GM12878 (cell line): ENCODE measurements around the gene TSPAN11.

Source experiments
- BHLHE40 ChIP-seq, 2 experiments: fragments of 450-650 bp in 1 of 2; IDR thresholded peaks; 2 replicates each; pipeline ENCODE4 v1.6.1; 2011 to 2017; ENCODE audit warnings: low read depth in 2 of 2, borderline replicate concordance in 1 of 2, improper control_type of control experiment in 1 of 2, low read length in 1 of 2, mild to moderate bottlenecking in 1 of 2
- CEBPB ChIP-seq, 2 experiments: fragments of 150-350 bp in 1 of 2; IDR thresholded peaks; 2 replicates each; pipeline ENCODE4 v1.6.1; 2012 to 2014; ENCODE audit warnings: low read depth in 2 of 2, low read length in 2 of 2, borderline replicate concordance in 1 of 2, inconsistent platforms in 1 of 2
- CTCF ChIP-seq, 3 experiments: IDR thresholded peaks in 2 of 3; conservative IDR thresholded peaks in 1 of 3; 2 replicates each; pipeline ENCODE4 v1.5.1; 2011; ENCODE audit warnings: low read depth in 3 of 3, low read length in 3 of 3, mild to moderate bottlenecking in 3 of 3, control low read depth in 2 of 3, moderate library complexity in 2 of 3, inconsistent platforms in 1 of 3, mixed read lengths in 1 of 3; ENCODE audit not compliant: control insufficient read depth in 2 of 3, insufficient read depth in 1 of 3; ENCODE audit errors: extremely low read depth in 1 of 3
- E4F1 ChIP-seq: fragments of 450-650 bp; IDR thresholded peaks from 2 replicates; pipeline ENCODE4 v1.6.1; 2018; ENCODE audit warnings: borderline replicate concordance, mild to moderate bottlenecking; ENCODE audit not compliant: partially characterized antibody
- EP300 ChIP-seq, 2 experiments: fragments of 150-350 bp in 1 of 2; IDR thresholded peaks; 2 replicates each; pipeline ENCODE4 v1.6.1; 2011 to 2012; ENCODE audit warnings: low read depth in 2 of 2, low read length in 2 of 2, borderline replicate concordance in 1 of 2, improper control_type of control experiment in 1 of 2, inconsistent platforms in 1 of 2; ENCODE audit not compliant: control insufficient read depth in 1 of 2
- GATAD2B ChIP-seq: fragments of 450-650 bp; conservative IDR thresholded peaks from 2 replicates; pipeline ENCODE4 v1.6.1; 2017; ENCODE audit warnings: low read depth, mild to moderate bottlenecking, moderate library complexity
- JUNB ChIP-seq: IDR thresholded peaks from 2 replicates; pipeline ENCODE4 v1.6.1; 2016; ENCODE audit warnings: antibody characterized with exemption, mild to moderate bottlenecking
- NFXL1 ChIP-seq: fragments of 450-650 bp; IDR thresholded peaks from 2 replicates; pipeline ENCODE4 v1.6.1; 2017; ENCODE audit warnings: antibody characterized with exemption, mild to moderate bottlenecking, borderline replicate concordance
- PBX3 ChIP-seq: IDR thresholded peaks from 2 replicates; pipeline ENCODE4 v1.6.1; 2011; ENCODE audit warnings: mild to moderate bottlenecking, low read depth, low read length, moderate library complexity; ENCODE audit not compliant: insufficient replicate concordance
- POLR2A ChIP-seq: IDR thresholded peaks from 2 replicates; pipeline ENCODE4 v1.6.1; 2011; ENCODE audit warnings: low read depth, mild to moderate bottlenecking, low read length
- RFX5 ChIP-seq: IDR thresholded peaks from 2 replicates; pipeline ENCODE4 v1.6.1; 2011; ENCODE audit warnings: low read depth, low read length, improper control_type of control experiment
- SPI1 ChIP-seq: IDR thresholded peaks from 2 replicates; pipeline ENCODE4 v1.6.1; 2011; ENCODE audit warnings: low read depth, mild to moderate bottlenecking, low read length, moderate library complexity, borderline replicate concordance; ENCODE audit not compliant: insufficient read depth
- ZNF24 ChIP-seq: fragments of 450-650 bp; IDR thresholded peaks from 2 replicates; pipeline ENCODE4 v1.6.1; 2017; ENCODE audit warnings: antibody characterized with exemption, mild to moderate bottlenecking

GRCh38 chr12:30985814-30986452, 59.4 kb downstream of the TSPAN11 start:
- TF ChIP-seq BHLHE40 (IDR thresholded peaks at IDR 0.05; ENCODE audit: borderline replicate concordance in 1 of 2, low read depth in 2 of 2, low read length in 1 of 2) (no peak), RFX5 (no peak), CTCF (IDR thresholded peaks at IDR 0.05 in 2 of 3, conservative IDR thresholded peaks at IDR 0.05 in 1 of 3; ENCODE audit: control insufficient read depth in 2 of 3, extremely low read depth in 1 of 3, insufficient read depth in 1 of 3, low read depth in 3 of 3, low read length in 3 of 3) (peak; percentile 72 to 84 (median 81)), JUNB (no peak), NFXL1 (no peak), PBX3 (no peak), E4F1 (no peak), EP300 (IDR thresholded peaks at IDR 0.05; ENCODE audit: borderline replicate concordance in 1 of 2, control insufficient read depth in 1 of 2, low read depth in 2 of 2, low read length in 2 of 2) (no peak), CEBPB (IDR thresholded peaks at IDR 0.05; ENCODE audit: borderline replicate concordance in 1 of 2, low read depth in 2 of 2, low read length in 2 of 2) (no peak), POLR2A (no peak), ZNF24 (no peak), GATAD2B (no peak), SPI1 (no peak)
